H1 (cell line): ENCODE data around the gene MCF2L2. TPM values are rescaled to one million over a fixed set of nuclear protein-coding genes. Genes with fewer than 3 reads are reported as not detected.

Experiments
- CTCF ChIA-PET: fragments of 300-600 bp; sonication (Branson Sonifier 250); formaldehyde crosslinking; loops from one replicate; lab custom pipeline; 2021; ENCODE audit not compliant: partially characterized antibody; lab: Charles Lee
- POLR2A ChIA-PET: fragments of 300-600 bp; sonication (Branson Sonifier 250); formaldehyde crosslinking; loops from one replicate; lab custom pipeline; 2021; ENCODE audit warnings: inconsistent platforms; ENCODE audit not compliant: partially characterized antibody; lab: Charles Lee
- DNase-seq, 2 experiments: peaks; one replicate each; pipeline versions ENCODE4 v3.0.0 to v3.0.0-alpha.2; 2010 to 2022; ENCODE audit warnings: low spot score in 2 of 2, low read depth in 1 of 2, mixed read lengths in 1 of 2
- FAIRE-seq: peaks from 2 replicates; lab custom pipeline; 2011; peaks lifted over from hg19 to GRCh38; lab: Jason Lieb, UNC
- H2AFZ ChIP-seq: 2 replicates; pipeline ENCODE4 v1.8.1; 2012; ENCODE audit warnings: low read length, inconsistent platforms
- H2AK5ac ChIP-seq: 2 replicates; pipeline ENCODE4 v1.6.1; 2013; ENCODE audit warnings: low read depth, low read length
- H2BK120ac ChIP-seq: replicated peaks from 2 replicates; pipeline ENCODE3; 2013; ENCODE audit warnings: low read depth, low read length, inconsistent platforms
- H2BK12ac ChIP-seq: 2 replicates; pipeline ENCODE4 v1.6.1; 2013; ENCODE audit warnings: low read depth, low read length
- H2BK15ac ChIP-seq: 2 replicates; pipeline ENCODE4 v1.6.1; 2013; ENCODE audit warnings: low read length
- H2BK20ac ChIP-seq: 2 replicates; pipeline ENCODE4 v1.6.1; 2013; ENCODE audit warnings: low read length
- H2BK5ac ChIP-seq: 2 replicates; pipeline ENCODE4 v1.6.1; 2013; ENCODE audit warnings: low read depth, low read length
- H3K14ac ChIP-seq: 2 replicates; pipeline ENCODE4 v1.6.1; 2013; ENCODE audit warnings: inconsistent platforms; ENCODE audit not compliant: insufficient read length
- H3K18ac ChIP-seq: 2 replicates; pipeline ENCODE4 v1.6.1; 2013; ENCODE audit warnings: low read length; ENCODE audit errors: extremely low read depth
- H3K23ac ChIP-seq: 2 replicates; pipeline ENCODE4 v1.6.1; 2013; ENCODE audit warnings: inconsistent platforms; ENCODE audit not compliant: insufficient read length
- H3K23me2 ChIP-seq: 2 replicates; pipeline ENCODE4 v1.6.1; 2013; ENCODE audit warnings: low read depth, low read length
- H3K27ac ChIP-seq: 2 replicates; pipeline ENCODE4 v1.6.1; 2011; ENCODE audit warnings: low read depth, low read length, inconsistent platforms
- H3K27me3 ChIP-seq, 4 experiments: replicated peaks in 1 of 4; 1 replicate in 1 of 4; 2 replicates in 3 of 4; pipeline versions ENCODE4 v1.6.1 to v1.8.1; 2011 to 2013; ENCODE audit warnings: low read length in 3 of 4, mild to moderate bottlenecking in 3 of 4, inconsistent platforms in 2 of 4, mixed read lengths in 2 of 4, moderate library complexity in 1 of 4; ENCODE audit not compliant: control insufficient read depth in 3 of 4, insufficient read depth in 3 of 4; ENCODE audit errors: extremely low read depth in 1 of 4
- H3K36me3 ChIP-seq, 4 experiments: 2 replicates each; pipeline versions ENCODE4 v1.6.1 to v1.8.1; 2011 to 2013; ENCODE audit warnings: mild to moderate bottlenecking in 4 of 4, low read length in 3 of 4, moderate library complexity in 2 of 4, control low read depth in 1 of 4, inconsistent platforms in 1 of 4; ENCODE audit not compliant: insufficient read depth in 4 of 4, control insufficient read depth in 2 of 4
- H3K4ac ChIP-seq: replicated peaks from 2 replicates; pipeline ENCODE3; 2013; ENCODE audit warnings: low read length, low read depth, mixed read lengths, inconsistent platforms; ENCODE audit not compliant: insufficient read length
- H3K4me1 ChIP-seq, 4 experiments: replicated peaks in 1 of 4; 1 replicate in 1 of 4; 2 replicates in 3 of 4; pipeline versions ENCODE4 v1.6.1 to v1.8.1; 2011 to 2013; ENCODE audit warnings: low read length in 3 of 4, inconsistent platforms in 2 of 4, mixed read lengths in 1 of 4; ENCODE audit not compliant: insufficient read depth in 4 of 4, control insufficient read depth in 3 of 4
- H3K4me2 ChIP-seq, 2 experiments: 2 replicates each; pipeline versions ENCODE4 v1.6.1 to v1.8.1; 2011 to 2013; ENCODE audit warnings: low read depth in 2 of 2, low read length in 2 of 2, control low read depth in 1 of 2, inconsistent platforms in 1 of 2, mild to moderate bottlenecking in 1 of 2; ENCODE audit not compliant: insufficient read depth in 1 of 2
- H3K4me3 ChIP-seq, 4 experiments: fragments of 200-600, 300-600 bp in 1 of 4; sonication (generic), shearing (Covaris generic), sonication (Bioruptor Twin) in 1 of 4; 2 replicates each; pipeline versions ENCODE4 v1.5.1 to v1.8.1; 2011 to 2016; ENCODE audit warnings: low read length in 4 of 4, low read depth in 3 of 4, control low read depth in 2 of 4, inconsistent platforms in 2 of 4, mild to moderate bottlenecking in 2 of 4, mixed read lengths in 1 of 4, moderate library complexity in 1 of 4; ENCODE audit not compliant: insufficient read depth in 2 of 4; ENCODE audit errors: extremely low read depth in 1 of 4
- H3K56ac ChIP-seq: replicated peaks from 2 replicates; pipeline ENCODE3; 2013; ENCODE audit warnings: low read depth, mild to moderate bottlenecking, mixed read lengths, low read length, inconsistent platforms; ENCODE audit not compliant: insufficient read length
- H3K79me1 ChIP-seq: 2 replicates; pipeline ENCODE4 v1.6.1; 2013; ENCODE audit warnings: low read depth, low read length, control low read depth
- H3K79me2 ChIP-seq, 2 experiments: 2 replicates each; pipeline versions ENCODE4 v1.6.1 to v1.8.1; 2012 to 2013; ENCODE audit warnings: low read length in 2 of 2, mild to moderate bottlenecking in 2 of 2, inconsistent platforms in 1 of 2; ENCODE audit not compliant: insufficient read depth in 2 of 2, control insufficient read depth in 1 of 2
- H3K9ac ChIP-seq, 4 experiments: replicated peaks in 1 of 4; 1 replicate in 1 of 4; 2 replicates in 3 of 4; pipeline versions ENCODE4 v1.6.1 to v1.8.1; 2011 to 2013; ENCODE audit warnings: low read depth in 3 of 4, low read length in 3 of 4, control low read depth in 2 of 4, mild to moderate bottlenecking in 2 of 4, moderate library complexity in 2 of 4, inconsistent platforms in 1 of 4; ENCODE audit errors: extremely low read depth in 1 of 4
- H3K9me3 ChIP-seq, 2 experiments: 2 replicates each; pipeline versions ENCODE4 v1.6.1 to v1.8.1; 2012 to 2013; ENCODE audit warnings: mild to moderate bottlenecking in 2 of 2, moderate library complexity in 2 of 2, control low read depth in 1 of 2, inconsistent platforms in 1 of 2, low read depth in 1 of 2, low read length in 1 of 2, mixed read lengths in 1 of 2; ENCODE audit not compliant: insufficient read depth in 2 of 2
- H4K20me1 ChIP-seq, 2 experiments: replicated peaks in 1 of 2; 2 replicates each; pipeline versions ENCODE3 to v1.8.1; 2011 to 2013; ENCODE audit warnings: inconsistent platforms in 2 of 2, low read length in 2 of 2, mild to moderate bottlenecking in 1 of 2; ENCODE audit not compliant: insufficient read depth in 2 of 2, control insufficient read depth in 1 of 2
- H4K5ac ChIP-seq: 2 replicates; pipeline ENCODE4 v1.6.1; 2013; ENCODE audit warnings: low read length, low read depth, mixed read lengths, inconsistent platforms; ENCODE audit not compliant: insufficient read length
- H4K8ac ChIP-seq: 2 replicates; pipeline ENCODE4 v1.8.0; 2013; ENCODE audit warnings: mild to moderate bottlenecking, moderate library complexity, low read length, inconsistent platforms; ENCODE audit not compliant: insufficient read depth; ENCODE audit errors: extremely low read depth
- H4K91ac ChIP-seq: replicated peaks from 2 replicates; pipeline ENCODE3; 2013; ENCODE audit warnings: low read length, mixed read lengths, inconsistent platforms; ENCODE audit not compliant: insufficient read length
- ASH2L ChIP-seq: fragments of 200-600, 300-600 bp; sonication (generic); IDR thresholded peaks from one replicate; pipeline ENCODE4 v1.7.1; 2017; ENCODE audit warnings: low read length
- CHD2 ChIP-seq: IDR thresholded peaks from 2 replicates; pipeline ENCODE4 v1.6.1; 2012; ENCODE audit warnings: low read length, improper control_type of control experiment
- EGR1 ChIP-seq: IDR thresholded peaks from 2 replicates; pipeline ENCODE4 v1.6.1; 2011; ENCODE audit warnings: low read depth, low read length, borderline replicate concordance
- EP300 ChIP-seq, 2 experiments: IDR thresholded peaks; 1 replicate in 1 of 2; 2 replicates in 1 of 2; pipeline ENCODE4 v1.6.1; 2011 to 2012; ENCODE audit warnings: low read depth in 2 of 2, low read length in 2 of 2, mild to moderate bottlenecking in 2 of 2, borderline replicate concordance in 1 of 2, inconsistent platforms in 1 of 2, moderate library complexity in 1 of 2
- FOSL1 ChIP-seq: IDR thresholded peaks from 2 replicates; pipeline ENCODE4 v1.6.1; 2011; ENCODE audit warnings: mild to moderate bottlenecking, low read depth, low read length, moderate library complexity; ENCODE audit not compliant: insufficient read depth
- GABPA ChIP-seq: IDR thresholded peaks from 2 replicates; pipeline ENCODE4 v1.6.1; 2011; ENCODE audit warnings: mild to moderate bottlenecking, low read length, moderate library complexity, borderline replicate concordance; ENCODE audit not compliant: insufficient read depth
- JUND ChIP-seq: IDR thresholded peaks from 2 replicates; pipeline ENCODE4 v1.6.1; 2011; ENCODE audit warnings: mild to moderate bottlenecking, improper control_type of control experiment, low read length
- KDM1A ChIP-seq: fragments of 200-600, 300-600 bp; sonication (generic); IDR thresholded peaks from 2 replicates; pipeline ENCODE4 v1.7.1; 2016; ENCODE audit warnings: mild to moderate bottlenecking, low read length, borderline replicate concordance
- KDM5A ChIP-seq: fragments of 200-600 bp; IDR thresholded peaks from 2 replicates; pipeline ENCODE4 v1.7.1; 2012; ENCODE audit warnings: mild to moderate bottlenecking, low read length, inconsistent platforms, mixed read lengths
- PHF8 ChIP-seq: fragments of 200-600 bp; sonication (generic); conservative IDR thresholded peaks from 2 replicates; pipeline ENCODE4 v1.7.1; 2012; ENCODE audit warnings: low read depth, mild to moderate bottlenecking, inconsistent platforms, low read length, moderate library complexity
- POLR2AphosphoS5 ChIP-seq: IDR thresholded peaks from 2 replicates; pipeline ENCODE4 v1.6.1; 2011; ENCODE audit warnings: low read depth, low read length
- SIRT6 ChIP-seq: IDR thresholded peaks from one replicate; pipeline ENCODE4 v1.7.1; 2012; ENCODE audit warnings: low read length, inconsistent platforms
- TAF1 ChIP-seq: IDR thresholded peaks from 2 replicates; pipeline ENCODE4 v1.6.1; 2011; ENCODE audit warnings: mild to moderate bottlenecking, low read depth, low read length
- ZNF274 ChIP-seq: IDR thresholded peaks from 2 replicates; pipeline ENCODE4 v1.7.0; 2012; ENCODE audit warnings: low read length, borderline replicate concordance; ENCODE audit errors: extremely low read depth
- WGBS, 2 experiments: shearing (Covaris generic) in 1 of 2; methylation state at CpG; one replicate each; pipeline versions ENCODE4 v1.1.6 to v1.1.7; 2013 to 2015; ENCODE audit warnings: low lambda C conversion rate in 2 of 2, mixed read lengths in 2 of 2, inconsistent platforms in 1 of 2, low coverage in 1 of 2, missing lambda C conversion rate in 1 of 2; ENCODE audit not compliant: insufficient replicate concordance in 2 of 2, insufficient coverage in 1 of 2, insufficient read length in 1 of 2; ENCODE audit errors: extremely low coverage in 1 of 2, missing lambda C conversion rate in 1 of 2; 5-methylcytosine and 5-hydroxymethylcytosine counted together
- polyA plus RNA-seq, 7 experiments: library from polyadenylated mRNA; depleted of rRNA in 3 of 7; stranded (reverse) in 5 of 7; unstranded in 2 of 7; fragments of >200 nt in 5 of 7; fragments of 200-250 nt in 2 of 7; gene quantifications; 1 replicate in 5 of 7; 2 replicates in 1 of 7; 4 replicates in 1 of 7; pipeline versions ENCODE4 v1.2.1 to v1.2.3, GENCODE V29; 2011 to 2013; ENCODE audit warnings: missing spikeins in 2 of 7, mixed read lengths in 2 of 7
- total RNA-seq: library from RNA; stranded (reverse); fragmentation: NEBNext Ultra II Directional; extraction: Animal tissue kit (Norgen Biotek cat#: 25700); gene quantifications from 2 replicates; pipeline ENCODE4 v1.2.1, GENCODE V29; 2021

MCF2L2 gene
- total and polyA plus RNA-seq, 2 of the 8 experiments (the other 6 are each of a cell fraction or from before 2014, with no cell fraction given), result 4.1 to 13.7 TPM

- Histone ChIP-seq H3K9me3 (no peaks in the 10 kb centered on the region), H4K8ac (no peak overlapping the region), H3K56ac (no peak overlapping the region), H3K4me3 (no peak overlapping the region), H3K23ac (no peak overlapping the region), H2AK5ac (no peak overlapping the region), H2AFZ (no peak overlapping the region), H4K20me1 (no peaks in the 10 kb centered on the region), H4K5ac (no peak overlapping the region), H3K4me2 (no peak overlapping the region), H3K27me3 (no peaks in the 10 kb centered on the region), H2BK15ac (no peak overlapping the region), H3K36me3 (no peaks in the 10 kb centered on the region), H3K27ac (no peak overlapping the region), H3K18ac (no peak overlapping the region), H3K79me2 (no peaks in the 10 kb centered on the region), H3K14ac (no peak overlapping the region), H3K9ac (no peak overlapping the region), H2BK12ac (no peak overlapping the region), H3K23me2 (no peaks in the 10 kb centered on the region), H3K79me1 (no peaks in the 10 kb centered on the region), H4K91ac (no peak overlapping the region), H2BK120ac (no peak overlapping the region), H3K4me1 (no peaks in the 10 kb centered on the region), H3K4ac (no peak overlapping the region), H2BK5ac (no peak overlapping the region), H2BK20ac (no peak overlapping the region)
- no peak for FAIRE-seq
- 90% methylated on average over 14 of the region's 14 CpGs; no CpG with 5 or more reads in 1 of the 2 experiments for WGBS, 2 experiments
- no peak for DNase-seq
- ChIA-PET POLR2A (interaction anchor here (1.2 kb wide), 1 partner anchor 9 kb away, joined by 4 read pairs; the partner anchor contains the start of gene LAMP3), CTCF (interaction anchor here (0.6 to 2.5 kb wide), 5 partner anchors 25 to 1387 kb away, joined by 3 to 10 read pairs (median 4); no protein-coding TSS in a partner anchor)
- no peak for TF ChIP-seq KDM1A
- no peak for TF ChIP-seq POLR2AphosphoS5
- TF ChIP-seq TAF1, result no peak
- no peak for TF ChIP-seq GABPA
- TF ChIP-seq CHD2, result no peak
- TF ChIP-seq JUND, result no peak
- TF ChIP-seq EP300 (IDR thresholded peaks at IDR 0.05; ENCODE audit: borderline replicate concordance in 1 of 2, low read depth in 2 of 2, low read length in 2 of 2), result no peak
- TF ChIP-seq PHF8, result no peak
- no peak for TF ChIP-seq SIRT6
- no peak for TF ChIP-seq EGR1
- no peak for TF ChIP-seq ASH2L
- TF ChIP-seq KDM5A, result no peak
- no peak for TF ChIP-seq FOSL1
- no peak for TF ChIP-seq ZNF274
Measured at GRCh38 chr3:183153210-183153950, 275.0 kb downstream of the MCF2L2 start.
